ENCODE data around the gene PTK6.

DNA sequence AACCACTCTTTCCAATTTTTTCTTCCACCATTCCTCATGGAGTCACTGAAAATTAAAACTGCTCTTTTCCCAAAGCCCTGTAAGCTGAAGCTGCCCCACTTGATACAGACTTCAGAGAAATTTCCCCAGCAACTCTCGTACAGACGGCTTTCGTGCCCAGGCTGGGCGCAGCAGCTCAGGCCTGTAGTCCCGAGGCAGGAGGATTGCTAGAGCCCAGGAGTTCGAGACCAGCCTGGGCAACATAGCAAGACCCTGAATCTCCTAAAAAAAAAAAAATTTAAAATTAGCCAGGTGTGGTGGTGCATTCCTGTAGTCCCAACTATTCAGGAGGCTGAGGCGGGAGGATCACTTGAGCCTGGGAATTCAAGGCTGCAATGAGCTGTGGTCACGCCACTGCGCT is 10.0 kb downstream of the PTK6 start:
- TF ChIP-seq, protein P1, sequence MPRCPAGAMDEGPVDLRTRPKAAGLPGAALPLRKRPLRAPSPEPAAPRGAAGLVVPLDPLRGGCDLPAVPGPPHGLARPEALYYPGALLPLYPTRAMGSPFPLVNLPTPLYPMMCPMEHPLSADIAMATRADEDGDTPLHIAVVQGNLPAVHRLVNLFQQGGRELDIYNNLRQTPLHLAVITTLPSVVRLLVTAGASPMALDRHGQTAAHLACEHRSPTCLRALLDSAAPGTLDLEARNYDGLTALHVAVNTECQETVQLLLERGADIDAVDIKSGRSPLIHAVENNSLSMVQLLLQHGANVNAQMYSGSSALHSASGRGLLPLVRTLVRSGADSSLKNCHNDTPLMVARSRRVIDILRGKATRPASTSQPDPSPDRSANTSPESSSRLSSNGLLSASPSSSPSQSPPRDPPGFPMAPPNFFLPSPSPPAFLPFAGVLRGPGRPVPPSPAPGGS (IDR thresholded peaks at IDR 0.05), result no peak
- TF ChIP-seq SREBF2 (IDR thresholded peaks at IDR 0.05), result no peak
- no peak for TF ChIP-seq EP300 (IDR thresholded peaks at IDR 0.05)
- no peak for TF ChIP-seq POLR2A (IDR thresholded peaks at IDR 0.05; ENCODE audit: low read length)
- TF ChIP-seq, protein P2, sequence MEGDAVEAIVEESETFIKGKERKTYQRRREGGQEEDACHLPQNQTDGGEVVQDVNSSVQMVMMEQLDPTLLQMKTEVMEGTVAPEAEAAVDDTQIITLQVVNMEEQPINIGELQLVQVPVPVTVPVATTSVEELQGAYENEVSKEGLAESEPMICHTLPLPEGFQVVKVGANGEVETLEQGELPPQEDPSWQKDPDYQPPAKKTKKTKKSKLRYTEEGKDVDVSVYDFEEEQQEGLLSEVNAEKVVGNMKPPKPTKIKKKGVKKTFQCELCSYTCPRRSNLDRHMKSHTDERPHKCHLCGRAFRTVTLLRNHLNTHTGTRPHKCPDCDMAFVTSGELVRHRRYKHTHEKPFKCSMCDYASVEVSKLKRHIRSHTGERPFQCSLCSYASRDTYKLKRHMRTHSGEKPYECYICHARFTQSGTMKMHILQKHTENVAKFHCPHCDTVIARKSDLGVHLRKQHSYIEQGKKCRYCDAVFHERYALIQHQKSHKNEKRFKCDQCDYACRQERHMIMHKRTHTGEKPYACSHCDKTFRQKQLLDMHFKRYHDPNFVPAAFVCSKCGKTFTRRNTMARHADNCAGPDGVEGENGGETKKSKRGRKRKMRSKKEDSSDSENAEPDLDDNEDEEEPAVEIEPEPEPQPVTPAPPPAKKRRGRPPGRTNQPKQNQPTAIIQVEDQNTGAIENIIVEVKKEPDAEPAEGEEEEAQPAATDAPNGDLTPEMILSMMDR (IDR thresholded peaks at IDR 0.05), result no peak
- TF ChIP-seq BHLHE40 (IDR thresholded peaks at IDR 0.05; ENCODE audit: low read depth, low read length), result no peak
- TF ChIP-seq, protein P3, sequence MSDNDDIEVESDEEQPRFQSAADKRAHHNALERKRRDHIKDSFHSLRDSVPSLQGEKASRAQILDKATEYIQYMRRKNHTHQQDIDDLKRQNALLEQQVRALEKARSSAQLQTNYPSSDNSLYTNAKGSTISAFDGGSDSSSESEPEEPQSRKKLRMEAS (IDR thresholded peaks at IDR 0.05), result no peak
- no peak for TF ChIP-seq MYC (IDR thresholded peaks at IDR 0.05; ENCODE audit: borderline replicate concordance, low read length)

All from A549 (cell line).